NCI-H345 treated with DMSO at 0.1 percent for 48 hours (cell line): ENCODE measurements around the gene TTC7B.

Experiments
- DNase-seq: peaks from one replicate; lab custom pipeline; 2025; ENCODE audit not compliant: unreplicated experiment; lab: John Stamatoyannopoulos, UW

Gene TTC7B

GRCh38 chr14:90605430-90605829 is 210.8 kb downstream of the TTC7B start:
- peak; percentile 28 for DNase-seq

DNA sequence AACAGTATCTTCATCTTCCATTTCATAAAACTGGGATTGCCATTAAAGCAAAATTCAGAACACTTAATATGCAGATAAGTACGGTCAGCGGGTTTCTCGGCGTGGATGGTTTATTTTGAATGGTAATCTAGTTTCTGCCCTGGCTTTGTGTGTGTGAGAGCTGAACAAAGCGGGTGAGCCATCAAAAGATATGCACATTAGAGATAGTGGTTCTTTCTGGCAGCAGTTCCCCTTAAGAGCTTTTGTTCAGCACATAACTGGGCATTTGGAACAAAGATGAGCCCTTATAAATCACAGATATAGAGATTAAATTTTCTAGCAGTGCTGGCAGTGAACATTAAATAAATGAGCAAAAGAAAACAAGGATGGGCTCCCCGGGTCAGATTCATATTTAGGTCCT is 211.9 kb downstream of the TTC7B start:
- peak; percentile 53 for DNase-seq

GRCh38 chr14:90603841-90604240 is 212.4 kb downstream of the TTC7B start:
- peak; percentile 32 for DNase-seq

DNA sequence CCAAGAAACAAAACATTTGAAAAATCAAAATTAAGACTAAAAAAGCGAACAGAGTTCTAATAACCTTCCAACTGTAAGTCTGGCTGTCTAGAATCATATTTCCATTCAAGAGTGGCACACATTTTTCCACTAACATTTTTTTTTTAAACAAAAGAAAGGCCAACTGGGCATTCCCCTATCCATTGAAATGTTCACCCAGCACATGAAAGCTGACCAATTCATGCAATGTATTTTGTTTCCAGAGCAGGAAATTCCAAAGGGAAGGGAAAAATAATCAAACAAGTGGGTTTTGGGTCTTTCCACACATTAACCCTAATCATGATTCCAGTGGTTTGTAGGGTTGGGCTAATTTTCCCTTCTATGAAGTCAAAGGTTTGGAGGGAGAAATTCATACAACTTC is 212.9 kb downstream of the TTC7B start:
- DNase-seq = no peak

DNA sequence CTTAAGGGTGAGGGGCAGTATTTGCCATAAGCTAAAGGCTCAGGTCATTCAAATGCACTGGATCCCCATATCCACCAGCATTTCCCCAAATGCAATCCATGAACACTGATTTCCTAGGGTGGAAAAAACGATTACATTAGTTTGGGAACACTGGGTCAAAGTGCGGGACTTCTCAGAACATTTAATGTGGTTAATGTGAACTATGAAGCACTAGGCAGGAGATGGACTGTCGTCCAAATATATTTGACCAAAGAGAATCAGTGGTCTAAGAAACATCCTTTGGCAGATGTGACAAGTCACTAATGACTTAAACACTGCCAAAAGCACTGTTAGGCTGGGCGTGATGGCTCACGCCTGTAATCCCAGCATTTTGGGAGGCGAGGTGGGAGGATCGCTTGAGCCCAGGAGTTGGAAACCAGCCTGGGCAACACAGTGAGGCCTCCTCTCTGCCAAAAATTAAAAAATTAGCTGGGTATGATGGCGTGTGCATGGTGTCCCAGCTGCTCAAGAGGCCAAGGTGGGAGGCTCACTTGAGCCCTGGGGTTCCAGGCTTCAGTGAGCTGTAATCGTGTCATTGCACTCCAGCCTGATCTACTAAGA is 214.0 kb downstream of the TTC7B start:
- DNase-seq = no peak

DNA sequence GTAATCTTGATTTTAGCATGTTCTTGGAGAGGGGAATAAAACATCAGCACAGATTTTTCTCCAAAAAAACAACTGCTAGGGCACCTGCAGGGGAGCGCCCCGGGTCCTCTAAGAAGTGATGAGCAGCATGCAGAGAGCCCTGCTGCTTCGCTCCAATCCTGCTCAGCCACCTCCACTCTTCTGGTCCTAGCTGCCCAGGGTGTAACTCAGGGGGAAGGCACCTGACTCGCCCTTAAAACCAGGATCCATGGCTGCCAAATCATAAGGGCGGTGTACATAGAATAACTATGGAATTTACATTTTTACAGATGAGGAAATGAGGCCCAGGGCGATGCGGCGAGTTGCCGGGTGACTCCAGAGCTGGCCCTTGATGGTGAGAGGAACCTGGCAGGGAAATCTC is 214.7 kb downstream of the TTC7B start:
- no peak for DNase-seq

- DNase-seq = no peak
These were observed 215.6 kb downstream of the TTC7B start for GRCh38 chr14:90600619-90601018.

- no peak for DNase-seq
These were observed 216.3 kb downstream of the TTC7B start for GRCh38 chr14:90599748-90600507.

DNA sequence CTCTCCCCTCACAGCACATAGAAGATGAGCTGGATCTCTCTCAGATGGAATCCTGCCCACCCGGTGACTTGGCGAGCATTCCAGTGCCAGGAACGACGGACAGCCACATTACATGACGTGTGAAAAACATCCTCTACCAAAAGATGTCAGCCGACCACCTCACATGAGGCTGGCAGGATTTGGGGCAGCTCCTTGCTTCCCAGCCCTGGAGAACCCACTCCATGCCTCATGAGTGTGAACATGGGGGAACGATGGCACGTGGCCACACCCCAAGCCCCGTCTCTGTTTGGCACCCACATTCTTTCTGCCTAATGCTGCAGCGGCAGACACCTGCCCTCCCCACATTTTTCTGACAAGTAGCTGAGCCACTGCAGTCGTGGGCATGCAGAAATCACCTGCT is 216.9 kb downstream of the TTC7B start:
- no peak for DNase-seq

GRCh38 chr14:90597961-90598360 is 218.3 kb downstream of the TTC7B start:
- no peak for DNase-seq

GRCh38 chr14:90596733-90597132 is 219.5 kb downstream of the TTC7B start:
- no peak for DNase-seq

GRCh38 chr14:90593254-90594040 is 222.8 kb downstream of the TTC7B start:
- DNase-seq = no peak

GRCh38 chr14:90592655-90593054 is 223.6 kb downstream of the TTC7B start:
- DNase-seq = no peak

DNA sequence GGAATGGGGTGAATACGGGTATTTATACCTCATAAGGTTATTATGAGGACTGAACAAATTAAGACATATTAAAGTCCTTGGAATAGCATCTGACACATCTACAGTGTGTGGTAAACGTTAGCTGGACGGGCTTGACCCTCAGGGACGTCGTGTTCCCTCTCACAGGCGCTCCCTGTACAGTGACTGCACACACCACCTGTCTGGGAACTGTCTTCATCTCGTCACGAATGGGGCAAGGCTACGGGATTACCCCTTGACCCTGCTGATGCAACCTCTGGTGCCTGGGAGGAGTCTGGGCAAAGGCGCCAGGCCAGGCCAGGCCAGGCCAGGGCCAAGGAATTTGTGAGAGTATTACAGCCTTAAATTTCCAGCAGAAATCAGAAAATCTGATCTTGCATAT is 228.3 kb downstream of the TTC7B start:
- no peak for DNase-seq

DNA sequence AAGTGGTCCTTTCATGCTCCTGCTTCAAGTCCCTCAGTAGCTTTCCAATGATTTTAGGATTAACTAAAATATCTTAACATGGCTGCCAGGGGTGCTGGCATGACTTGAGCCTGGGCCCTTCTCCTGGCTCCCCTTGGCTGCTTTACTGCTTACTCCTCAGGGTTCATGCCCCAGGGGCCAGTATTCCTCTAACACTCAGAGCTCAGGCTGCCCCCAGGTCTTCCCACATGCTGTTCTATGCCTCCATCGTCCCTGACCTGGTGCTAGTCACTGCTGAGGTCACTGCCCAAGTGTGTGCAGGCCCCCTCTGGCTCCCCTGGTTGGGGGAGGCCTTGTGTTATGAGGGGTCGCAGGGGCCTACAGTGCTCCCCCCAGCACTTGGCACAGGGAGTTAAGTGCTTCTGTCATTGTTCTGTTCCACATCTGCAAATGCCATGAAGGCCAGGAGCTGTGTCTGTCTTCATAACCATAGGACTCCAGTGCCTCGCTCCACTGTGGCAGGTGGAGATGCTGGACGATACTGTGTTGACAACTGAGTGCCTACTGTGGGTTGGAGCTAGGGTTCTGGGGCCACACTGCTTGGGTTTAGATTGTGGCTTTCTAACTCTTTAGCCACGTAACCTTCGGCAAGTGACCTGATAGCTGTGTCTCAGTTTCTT is 228.8 kb downstream of the TTC7B start:
- DNase-seq = no peak

GRCh38 chr14:90585106-90585505 is 231.1 kb downstream of the TTC7B start:
- DNase-seq = no peak

DNA sequence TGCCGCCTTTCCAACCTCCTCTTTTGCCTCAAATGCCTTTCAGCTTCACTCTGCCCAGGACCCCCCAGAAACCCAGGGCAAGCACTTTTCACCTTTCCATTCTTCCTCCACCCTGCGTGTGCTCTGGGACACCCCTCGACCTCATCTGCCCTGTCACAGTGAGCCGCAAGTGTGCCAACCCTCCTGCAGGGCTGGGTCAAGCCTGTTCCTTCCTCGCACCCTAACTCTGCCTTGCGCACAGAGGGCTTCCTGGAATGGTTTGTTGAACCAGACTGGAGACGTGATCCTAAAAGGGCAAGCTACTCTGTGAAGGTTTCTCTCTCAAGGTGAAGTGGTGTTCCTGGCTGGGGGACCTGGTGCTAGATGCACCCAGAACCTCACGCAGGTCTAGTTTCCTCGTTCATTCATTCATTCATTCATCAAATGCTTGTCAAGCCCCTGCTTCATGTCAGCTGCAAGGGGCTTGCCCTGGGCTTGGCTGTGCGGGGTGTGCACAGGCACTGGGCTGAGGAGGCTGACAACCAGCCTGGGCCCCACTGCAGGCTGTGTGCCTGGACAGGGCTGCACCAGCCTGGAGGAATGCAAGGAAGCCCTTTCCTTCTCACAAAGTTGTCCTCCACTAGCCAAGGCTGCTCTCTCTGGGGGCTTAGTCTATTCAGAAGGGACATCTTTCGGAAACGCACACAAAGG is 232.2 kb downstream of the TTC7B start:
- no peak for DNase-seq

DNA sequence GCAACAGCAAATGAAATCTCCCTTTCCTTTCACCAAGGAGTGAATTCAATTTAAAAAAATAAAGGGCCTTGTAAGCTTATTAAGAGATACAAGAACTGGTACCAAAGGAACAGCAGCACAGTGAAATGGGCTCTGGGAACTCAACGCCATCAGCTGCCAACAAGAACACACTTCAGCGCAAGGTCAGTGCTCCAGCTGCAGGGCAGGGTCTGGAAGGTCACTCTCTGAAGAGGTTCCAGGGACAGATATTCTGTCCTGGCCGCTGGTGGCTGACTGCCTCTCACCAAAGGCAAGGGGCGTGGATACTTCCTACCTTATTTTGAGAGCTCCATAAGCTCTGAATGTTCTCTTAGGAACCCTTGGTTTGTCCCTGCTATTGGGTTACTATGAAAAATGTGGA is 232.8 kb downstream of the TTC7B start:
- no peak for DNase-seq

DNA sequence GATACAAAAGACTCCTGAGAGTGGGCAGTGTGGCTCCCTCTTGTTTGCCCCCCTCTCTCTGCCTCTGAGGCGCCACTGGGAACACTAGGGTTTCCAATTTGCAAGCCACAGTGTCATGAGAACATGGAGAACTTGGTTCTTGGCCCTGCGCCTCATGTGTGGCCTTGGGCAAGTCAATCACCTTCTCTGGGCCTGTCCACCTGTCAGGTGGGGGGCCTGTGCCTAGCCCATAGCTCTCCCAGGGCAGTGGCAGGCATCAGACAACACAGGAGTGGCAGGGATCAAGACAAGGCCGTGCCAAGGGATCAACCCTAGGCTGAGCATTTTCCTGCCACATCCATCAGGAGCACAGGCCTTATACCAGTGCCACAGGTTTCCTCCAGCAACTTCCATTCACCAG is 234.1 kb downstream of the TTC7B start:
- no peak for DNase-seq

GRCh38 chr14:90581745-90582144 is 234.5 kb downstream of the TTC7B start:
- no peak for DNase-seq
